WTC11 (cell line): ENCODE measurements around the gene SYNCRIP. TPM values are rescaled to one million over a fixed set of nuclear protein-coding genes. Genes with fewer than 3 reads are reported as not detected.

Source experiments
- ATF1 ChIP-seq: sonication (generic); formaldehyde crosslinking; IDR thresholded peaks from 2 replicates; pipeline ENCODE4 v1.8.1; 2023; ENCODE audit warnings: mild to moderate bottlenecking, moderate library complexity, missing genetic modification reagents
- CREB1 ChIP-seq: sonication (generic); formaldehyde crosslinking; IDR thresholded peaks from 2 replicates; pipeline ENCODE4 v1.8.0; 2023; ENCODE audit warnings: mild to moderate bottlenecking, missing genetic modification reagents
- GRHL2 ChIP-seq: fragments of 250-450 bp; sonication (Bioruptor Pico); IDR thresholded peaks from 2 replicates; pipeline ENCODE4 v1.8.0; 2022; ENCODE audit warnings: mild to moderate bottlenecking, moderate library complexity; ENCODE audit not compliant: insufficient replicate concordance, severe bottlenecking
- KAT7 ChIP-seq: sonication (generic); formaldehyde crosslinking; IDR thresholded peaks from 2 replicates; pipeline ENCODE4 v1.8.1; 2023; ENCODE audit warnings: missing genetic modification reagents, mild to moderate bottlenecking, borderline replicate concordance
- MXD4 ChIP-seq: fragments of 250-450 bp; sonication (Bioruptor Pico); IDR thresholded peaks from 2 replicates; pipeline ENCODE4 v1.8.0; 2021; ENCODE audit warnings: mild to moderate bottlenecking, moderate library complexity, borderline replicate concordance
- NFATC4 ChIP-seq: fragments of 250-450 bp; sonication (Bioruptor Pico); IDR thresholded peaks from 2 replicates; pipeline ENCODE4 v1.9.0; 2021; ENCODE audit warnings: mild to moderate bottlenecking
- NR1H2 ChIP-seq: sonication (generic); formaldehyde crosslinking; IDR thresholded peaks from 2 replicates; pipeline ENCODE4 v1.9.0; 2021; ENCODE audit warnings: mild to moderate bottlenecking, moderate library complexity, missing genetic modification reagents
- OVOL2 ChIP-seq: fragments of 250-450 bp; sonication (Bioruptor Pico); IDR thresholded peaks from 2 replicates; pipeline ENCODE4 v1.9.0; 2021; ENCODE audit warnings: mild to moderate bottlenecking, borderline replicate concordance
- RORB ChIP-seq: fragments of 250-450 bp; sonication (Bioruptor Pico); IDR thresholded peaks from 2 replicates; pipeline ENCODE4 v1.9.0; 2021; ENCODE audit warnings: mild to moderate bottlenecking
- TEAD4 ChIP-seq: sonication (generic); formaldehyde crosslinking; IDR thresholded peaks from 2 replicates; pipeline ENCODE4 v1.8.0; 2022; ENCODE audit warnings: mild to moderate bottlenecking, missing genetic modification reagents
- ZNF423 ChIP-seq: fragments of 250-450 bp; sonication (Bioruptor Pico); IDR thresholded peaks from 2 replicates; pipeline ENCODE4 v2.1.2; 2022; ENCODE audit warnings: mild to moderate bottlenecking, moderate library complexity
- ZNF671 ChIP-seq: fragments of 250-450 bp; sonication (Bioruptor Pico); IDR thresholded peaks from 2 replicates; pipeline ENCODE4 v1.8.0; 2021; ENCODE audit warnings: mild to moderate bottlenecking
- total RNA-seq: library from RNA; stranded (reverse); gene quantifications from 3 replicates; pipeline ENCODE4 v1.2.3, GENCODE V29; 2021
- TF ChIP-seq, protein P1 (sequence below): fragments of 250-450 bp; sonication (Bioruptor Pico); IDR thresholded peaks from 2 replicates; pipeline ENCODE4 v1.9.0; 2021; ENCODE audit warnings: mild to moderate bottlenecking, borderline replicate concordance
- TF ChIP-seq, protein P2 (sequence below): sonication (generic); formaldehyde crosslinking; IDR thresholded peaks from 2 replicates; pipeline ENCODE4 v1.8.0; 2023; ENCODE audit warnings: mild to moderate bottlenecking, missing genetic modification reagents
- TF ChIP-seq, protein P3 (sequence below): sonication (generic); formaldehyde crosslinking; IDR thresholded peaks from 2 replicates; pipeline ENCODE4 v1.8.1; 2022; ENCODE audit warnings: low read depth, mild to moderate bottlenecking, moderate library complexity, missing genetic modification reagents, borderline replicate concordance
- TF ChIP-seq, protein P4 (sequence below): sonication (generic); formaldehyde crosslinking; IDR thresholded peaks from 2 replicates; pipeline ENCODE4 v1.8.0; 2023; ENCODE audit warnings: missing genetic modification reagents
- TF ChIP-seq, protein P5 (sequence below): sonication (generic); formaldehyde crosslinking; IDR thresholded peaks from 2 replicates; pipeline ENCODE4 v1.8.0; 2022; ENCODE audit warnings: mild to moderate bottlenecking, missing genetic modification reagents
- TF ChIP-seq, protein P6 (sequence below): sonication (generic); formaldehyde crosslinking; IDR thresholded peaks from 2 replicates; pipeline ENCODE4 v1.8.0; 2023; ENCODE audit warnings: missing genetic modification reagents, mild to moderate bottlenecking, borderline replicate concordance
- TF ChIP-seq, protein P7 (sequence below): sonication (generic); formaldehyde crosslinking; conservative IDR thresholded peaks from 2 replicates; pipeline ENCODE4 v1.8.1; 2023; ENCODE audit warnings: mild to moderate bottlenecking, low read depth, missing genetic modification reagents, moderate library complexity
- TF ChIP-seq, protein P8 (sequence below): sonication (generic); formaldehyde crosslinking; IDR thresholded peaks from 2 replicates; pipeline ENCODE4 v1.8.1; 2022; ENCODE audit warnings: mild to moderate bottlenecking, moderate library complexity, missing genetic modification reagents

The SYNCRIP gene
- total RNA-seq, 1 experiment from 2014 or later = 150 TPM

DNA sequence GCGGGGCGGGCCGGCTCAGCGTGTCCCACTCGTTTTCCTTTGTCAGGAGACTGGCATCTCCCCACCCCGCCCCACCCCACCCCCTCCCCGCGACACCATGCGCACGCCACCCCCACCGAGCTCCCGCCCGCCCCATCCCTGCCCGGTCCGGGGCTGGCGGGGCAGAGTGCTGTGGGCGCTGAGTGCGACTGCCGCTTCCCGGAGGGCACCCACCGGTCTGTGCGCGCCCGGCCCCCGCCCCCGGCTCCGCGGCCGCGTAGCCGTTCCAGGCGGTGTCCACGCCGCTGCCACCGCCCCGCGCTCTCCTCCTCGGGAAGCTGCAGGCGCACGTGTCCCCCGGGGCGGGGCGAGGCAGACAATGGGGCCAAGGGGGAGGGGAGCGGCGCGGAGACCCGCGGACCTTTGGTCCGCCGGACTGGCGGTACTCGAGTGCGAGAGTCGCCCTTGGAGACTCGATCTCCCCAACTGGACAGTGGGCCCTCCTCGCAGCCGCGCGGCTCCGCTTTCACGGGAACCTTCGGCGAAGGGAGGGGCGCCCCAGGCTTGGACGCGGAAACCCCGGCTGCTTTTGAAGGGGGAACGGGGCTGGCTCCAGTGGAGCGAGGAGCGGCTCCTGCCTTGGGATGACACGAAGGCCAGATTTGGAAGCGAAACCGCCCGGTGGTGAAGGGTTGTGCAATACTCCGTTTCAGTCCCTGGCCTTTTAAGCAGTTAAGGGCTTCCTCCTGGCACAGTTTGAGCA is 1.0 kb upstream of the SYNCRIP start (continued):
- TF ChIP-seq, protein P1, sequence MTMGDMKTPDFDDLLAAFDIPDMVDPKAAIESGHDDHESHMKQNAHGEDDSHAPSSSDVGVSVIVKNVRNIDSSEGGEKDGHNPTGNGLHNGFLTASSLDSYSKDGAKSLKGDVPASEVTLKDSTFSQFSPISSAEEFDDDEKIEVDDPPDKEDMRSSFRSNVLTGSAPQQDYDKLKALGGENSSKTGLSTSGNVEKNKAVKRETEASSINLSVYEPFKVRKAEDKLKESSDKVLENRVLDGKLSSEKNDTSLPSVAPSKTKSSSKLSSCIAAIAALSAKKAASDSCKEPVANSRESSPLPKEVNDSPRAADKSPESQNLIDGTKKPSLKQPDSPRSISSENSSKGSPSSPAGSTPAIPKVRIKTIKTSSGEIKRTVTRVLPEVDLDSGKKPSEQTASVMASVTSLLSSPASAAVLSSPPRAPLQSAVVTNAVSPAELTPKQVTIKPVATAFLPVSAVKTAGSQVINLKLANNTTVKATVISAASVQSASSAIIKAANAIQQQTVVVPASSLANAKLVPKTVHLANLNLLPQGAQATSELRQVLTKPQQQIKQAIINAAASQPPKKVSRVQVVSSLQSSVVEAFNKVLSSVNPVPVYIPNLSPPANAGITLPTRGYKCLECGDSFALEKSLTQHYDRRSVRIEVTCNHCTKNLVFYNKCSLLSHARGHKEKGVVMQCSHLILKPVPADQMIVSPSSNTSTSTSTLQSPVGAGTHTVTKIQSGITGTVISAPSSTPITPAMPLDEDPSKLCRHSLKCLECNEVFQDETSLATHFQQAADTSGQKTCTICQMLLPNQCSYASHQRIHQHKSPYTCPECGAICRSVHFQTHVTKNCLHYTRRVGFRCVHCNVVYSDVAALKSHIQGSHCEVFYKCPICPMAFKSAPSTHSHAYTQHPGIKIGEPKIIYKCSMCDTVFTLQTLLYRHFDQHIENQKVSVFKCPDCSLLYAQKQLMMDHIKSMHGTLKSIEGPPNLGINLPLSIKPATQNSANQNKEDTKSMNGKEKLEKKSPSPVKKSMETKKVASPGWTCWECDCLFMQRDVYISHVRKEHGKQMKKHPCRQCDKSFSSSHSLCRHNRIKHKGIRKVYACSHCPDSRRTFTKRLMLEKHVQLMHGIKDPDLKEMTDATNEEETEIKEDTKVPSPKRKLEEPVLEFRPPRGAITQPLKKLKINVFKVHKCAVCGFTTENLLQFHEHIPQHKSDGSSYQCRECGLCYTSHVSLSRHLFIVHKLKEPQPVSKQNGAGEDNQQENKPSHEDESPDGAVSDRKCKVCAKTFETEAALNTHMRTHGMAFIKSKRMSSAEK (CRISPR knock-in tag) = no peak
- TF ChIP-seq NFATC4 (CRISPR knock-in tag) = no peak
- TF ChIP-seq MXD4 = no peak
- TF ChIP-seq, protein P2, sequence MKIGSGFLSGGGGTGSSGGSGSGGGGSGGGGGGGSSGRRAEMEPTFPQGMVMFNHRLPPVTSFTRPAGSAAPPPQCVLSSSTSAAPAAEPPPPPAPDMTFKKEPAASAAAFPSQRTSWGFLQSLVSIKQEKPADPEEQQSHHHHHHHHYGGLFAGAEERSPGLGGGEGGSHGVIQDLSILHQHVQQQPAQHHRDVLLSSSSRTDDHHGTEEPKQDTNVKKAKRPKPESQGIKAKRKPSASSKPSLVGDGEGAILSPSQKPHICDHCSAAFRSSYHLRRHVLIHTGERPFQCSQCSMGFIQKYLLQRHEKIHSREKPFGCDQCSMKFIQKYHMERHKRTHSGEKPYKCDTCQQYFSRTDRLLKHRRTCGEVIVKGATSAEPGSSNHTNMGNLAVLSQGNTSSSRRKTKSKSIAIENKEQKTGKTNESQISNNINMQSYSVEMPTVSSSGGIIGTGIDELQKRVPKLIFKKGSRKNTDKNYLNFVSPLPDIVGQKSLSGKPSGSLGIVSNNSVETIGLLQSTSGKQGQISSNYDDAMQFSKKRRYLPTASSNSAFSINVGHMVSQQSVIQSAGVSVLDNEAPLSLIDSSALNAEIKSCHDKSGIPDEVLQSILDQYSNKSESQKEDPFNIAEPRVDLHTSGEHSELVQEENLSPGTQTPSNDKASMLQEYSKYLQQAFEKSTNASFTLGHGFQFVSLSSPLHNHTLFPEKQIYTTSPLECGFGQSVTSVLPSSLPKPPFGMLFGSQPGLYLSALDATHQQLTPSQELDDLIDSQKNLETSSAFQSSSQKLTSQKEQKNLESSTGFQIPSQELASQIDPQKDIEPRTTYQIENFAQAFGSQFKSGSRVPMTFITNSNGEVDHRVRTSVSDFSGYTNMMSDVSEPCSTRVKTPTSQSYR = peak; percentile 81
- TF ChIP-seq CREB1 (CRISPR knock-in tag) = 0 out of 2 replicates have a peak, but pooled peaks have one; percentile 34
- no peak for TF ChIP-seq KAT7 (CRISPR knock-in tag)
- no peak for TF ChIP-seq OVOL2 (CRISPR knock-in tag)
- TF ChIP-seq ZNF671 (CRISPR knock-in tag) = no peak
- TF ChIP-seq, protein P3, sequence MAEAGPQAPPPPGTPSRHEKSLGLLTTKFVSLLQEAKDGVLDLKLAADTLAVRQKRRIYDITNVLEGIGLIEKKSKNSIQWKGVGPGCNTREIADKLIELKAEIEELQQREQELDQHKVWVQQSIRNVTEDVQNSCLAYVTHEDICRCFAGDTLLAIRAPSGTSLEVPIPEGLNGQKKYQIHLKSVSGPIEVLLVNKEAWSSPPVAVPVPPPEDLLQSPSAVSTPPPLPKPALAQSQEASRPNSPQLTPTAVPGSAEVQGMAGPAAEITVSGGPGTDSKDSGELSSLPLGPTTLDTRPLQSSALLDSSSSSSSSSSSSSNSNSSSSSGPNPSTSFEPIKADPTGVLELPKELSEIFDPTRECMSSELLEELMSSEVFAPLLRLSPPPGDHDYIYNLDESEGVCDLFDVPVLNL (CRISPR knock-in tag) = 0 out of 2 replicates have a peak, but pooled peaks have one; percentile 5
- TF ChIP-seq, protein P4, sequence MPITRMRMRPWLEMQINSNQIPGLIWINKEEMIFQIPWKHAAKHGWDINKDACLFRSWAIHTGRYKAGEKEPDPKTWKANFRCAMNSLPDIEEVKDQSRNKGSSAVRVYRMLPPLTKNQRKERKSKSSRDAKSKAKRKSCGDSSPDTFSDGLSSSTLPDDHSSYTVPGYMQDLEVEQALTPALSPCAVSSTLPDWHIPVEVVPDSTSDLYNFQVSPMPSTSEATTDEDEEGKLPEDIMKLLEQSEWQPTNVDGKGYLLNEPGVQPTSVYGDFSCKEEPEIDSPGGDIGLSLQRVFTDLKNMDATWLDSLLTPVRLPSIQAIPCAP (CRISPR knock-in tag) = no peak
- no peak for TF ChIP-seq GRHL2
- TF ChIP-seq, protein P5, sequence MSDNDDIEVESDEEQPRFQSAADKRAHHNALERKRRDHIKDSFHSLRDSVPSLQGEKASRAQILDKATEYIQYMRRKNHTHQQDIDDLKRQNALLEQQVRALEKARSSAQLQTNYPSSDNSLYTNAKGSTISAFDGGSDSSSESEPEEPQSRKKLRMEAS = peak; percentile 94
- TF ChIP-seq, protein P6, sequence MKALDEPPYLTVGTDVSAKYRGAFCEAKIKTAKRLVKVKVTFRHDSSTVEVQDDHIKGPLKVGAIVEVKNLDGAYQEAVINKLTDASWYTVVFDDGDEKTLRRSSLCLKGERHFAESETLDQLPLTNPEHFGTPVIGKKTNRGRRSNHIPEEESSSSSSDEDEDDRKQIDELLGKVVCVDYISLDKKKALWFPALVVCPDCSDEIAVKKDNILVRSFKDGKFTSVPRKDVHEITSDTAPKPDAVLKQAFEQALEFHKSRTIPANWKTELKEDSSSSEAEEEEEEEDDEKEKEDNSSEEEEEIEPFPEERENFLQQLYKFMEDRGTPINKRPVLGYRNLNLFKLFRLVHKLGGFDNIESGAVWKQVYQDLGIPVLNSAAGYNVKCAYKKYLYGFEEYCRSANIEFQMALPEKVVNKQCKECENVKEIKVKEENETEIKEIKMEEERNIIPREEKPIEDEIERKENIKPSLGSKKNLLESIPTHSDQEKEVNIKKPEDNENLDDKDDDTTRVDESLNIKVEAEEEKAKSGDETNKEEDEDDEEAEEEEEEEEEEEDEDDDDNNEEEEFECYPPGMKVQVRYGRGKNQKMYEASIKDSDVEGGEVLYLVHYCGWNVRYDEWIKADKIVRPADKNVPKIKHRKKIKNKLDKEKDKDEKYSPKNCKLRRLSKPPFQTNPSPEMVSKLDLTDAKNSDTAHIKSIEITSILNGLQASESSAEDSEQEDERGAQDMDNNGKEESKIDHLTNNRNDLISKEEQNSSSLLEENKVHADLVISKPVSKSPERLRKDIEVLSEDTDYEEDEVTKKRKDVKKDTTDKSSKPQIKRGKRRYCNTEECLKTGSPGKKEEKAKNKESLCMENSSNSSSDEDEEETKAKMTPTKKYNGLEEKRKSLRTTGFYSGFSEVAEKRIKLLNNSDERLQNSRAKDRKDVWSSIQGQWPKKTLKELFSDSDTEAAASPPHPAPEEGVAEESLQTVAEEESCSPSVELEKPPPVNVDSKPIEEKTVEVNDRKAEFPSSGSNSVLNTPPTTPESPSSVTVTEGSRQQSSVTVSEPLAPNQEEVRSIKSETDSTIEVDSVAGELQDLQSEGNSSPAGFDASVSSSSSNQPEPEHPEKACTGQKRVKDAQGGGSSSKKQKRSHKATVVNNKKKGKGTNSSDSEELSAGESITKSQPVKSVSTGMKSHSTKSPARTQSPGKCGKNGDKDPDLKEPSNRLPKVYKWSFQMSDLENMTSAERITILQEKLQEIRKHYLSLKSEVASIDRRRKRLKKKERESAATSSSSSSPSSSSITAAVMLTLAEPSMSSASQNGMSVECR (CRISPR knock-in tag) = peak; percentile 63; the same call in 1 of the 2 replicates
- TF ChIP-seq NR1H2 = no peak
- TF ChIP-seq, protein P7, sequence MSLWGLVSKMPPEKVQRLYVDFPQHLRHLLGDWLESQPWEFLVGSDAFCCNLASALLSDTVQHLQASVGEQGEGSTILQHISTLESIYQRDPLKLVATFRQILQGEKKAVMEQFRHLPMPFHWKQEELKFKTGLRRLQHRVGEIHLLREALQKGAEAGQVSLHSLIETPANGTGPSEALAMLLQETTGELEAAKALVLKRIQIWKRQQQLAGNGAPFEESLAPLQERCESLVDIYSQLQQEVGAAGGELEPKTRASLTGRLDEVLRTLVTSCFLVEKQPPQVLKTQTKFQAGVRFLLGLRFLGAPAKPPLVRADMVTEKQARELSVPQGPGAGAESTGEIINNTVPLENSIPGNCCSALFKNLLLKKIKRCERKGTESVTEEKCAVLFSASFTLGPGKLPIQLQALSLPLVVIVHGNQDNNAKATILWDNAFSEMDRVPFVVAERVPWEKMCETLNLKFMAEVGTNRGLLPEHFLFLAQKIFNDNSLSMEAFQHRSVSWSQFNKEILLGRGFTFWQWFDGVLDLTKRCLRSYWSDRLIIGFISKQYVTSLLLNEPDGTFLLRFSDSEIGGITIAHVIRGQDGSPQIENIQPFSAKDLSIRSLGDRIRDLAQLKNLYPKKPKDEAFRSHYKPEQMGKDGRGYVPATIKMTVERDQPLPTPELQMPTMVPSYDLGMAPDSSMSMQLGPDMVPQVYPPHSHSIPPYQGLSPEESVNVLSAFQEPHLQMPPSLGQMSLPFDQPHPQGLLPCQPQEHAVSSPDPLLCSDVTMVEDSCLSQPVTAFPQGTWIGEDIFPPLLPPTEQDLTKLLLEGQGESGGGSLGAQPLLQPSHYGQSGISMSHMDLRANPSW (CRISPR knock-in tag) = no peak
- TF ChIP-seq ZNF423 (CRISPR knock-in tag) = no peak
- no peak for TF ChIP-seq RORB (CRISPR knock-in tag)
- TF ChIP-seq ATF1 (CRISPR knock-in tag) = no peak
- TF ChIP-seq TEAD4 (CRISPR knock-in tag) = no peak
- TF ChIP-seq, protein P8, sequence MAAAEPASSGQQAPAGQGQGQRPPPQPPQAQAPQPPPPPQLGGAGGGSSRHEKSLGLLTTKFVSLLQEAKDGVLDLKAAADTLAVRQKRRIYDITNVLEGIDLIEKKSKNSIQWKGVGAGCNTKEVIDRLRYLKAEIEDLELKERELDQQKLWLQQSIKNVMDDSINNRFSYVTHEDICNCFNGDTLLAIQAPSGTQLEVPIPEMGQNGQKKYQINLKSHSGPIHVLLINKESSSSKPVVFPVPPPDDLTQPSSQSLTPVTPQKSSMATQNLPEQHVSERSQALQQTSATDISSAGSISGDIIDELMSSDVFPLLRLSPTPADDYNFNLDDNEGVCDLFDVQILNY = peak; percentile 72; the same call in 1 of the 2 replicates
